22Rv1 (cell line): ENCODE results near the gene SPIRE2.
A peak's percentile ranks its signal among the peaks of the same experiment; 100 is the strongest.
"Not testable (repeated sequence)": the region's sequence is repeated elsewhere in the genome, so short reads cannot be mapped to it uniquely, and the experiment has no call there.

Source experiments
- H3K27ac ChIP-seq: fragments of 450-650 bp; 2 replicates; pipeline ENCODE4 v1.5.1; 2017
- ZFX ChIP-seq: fragments of 450-650 bp; IDR thresholded peaks from 2 replicates; pipeline ENCODE4 v1.6.1; 2017; ENCODE audit warnings: antibody characterized with exemption, borderline replicate concordance
- TF ChIP-seq, protein P1 (sequence below): fragments of 450-650 bp; IDR thresholded peaks from 2 replicates; pipeline ENCODE4 v1.5.1; 2017; ENCODE audit warnings: mild to moderate bottlenecking

SPIRE2 gene

DNA sequence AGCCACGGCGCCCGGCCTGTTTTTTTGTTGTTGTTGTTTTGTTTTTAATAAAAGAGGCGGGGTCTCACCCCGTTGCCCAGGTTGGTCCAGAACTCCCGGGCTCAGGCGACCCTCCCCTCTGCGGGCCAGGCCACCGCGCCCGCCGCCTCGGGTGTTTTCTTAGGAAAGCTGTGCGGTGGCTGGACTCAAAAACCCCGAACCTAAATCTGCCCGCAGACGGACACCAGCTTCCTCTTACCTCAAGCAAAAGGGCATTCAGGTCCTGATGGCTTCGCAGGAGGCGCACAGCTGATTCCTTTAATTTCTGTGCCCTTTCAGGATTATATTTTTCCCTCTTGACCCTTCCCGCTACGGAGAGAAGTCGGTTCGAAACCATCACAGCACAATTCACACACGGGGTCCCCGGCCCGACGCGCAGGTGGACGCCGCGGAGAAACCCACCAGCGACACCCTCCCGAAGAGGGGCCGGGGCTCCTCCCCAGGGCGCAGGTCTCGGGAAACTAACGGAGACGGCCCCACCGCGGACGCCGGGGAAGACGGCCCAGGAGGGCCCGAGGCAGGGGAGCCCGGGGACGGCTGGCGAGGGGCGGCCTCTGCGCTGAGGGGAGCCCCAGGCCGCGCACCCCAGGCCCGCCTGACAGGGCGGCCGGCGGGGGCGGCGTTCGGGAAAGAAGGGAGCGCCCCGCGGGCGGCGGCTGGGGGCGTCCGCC, 12.5 kb upstream of the SPIRE2 start:
- peak overlapping the region; percentile 90 for H3K27ac ChIP-seq
- TF ChIP-seq, protein P1, sequence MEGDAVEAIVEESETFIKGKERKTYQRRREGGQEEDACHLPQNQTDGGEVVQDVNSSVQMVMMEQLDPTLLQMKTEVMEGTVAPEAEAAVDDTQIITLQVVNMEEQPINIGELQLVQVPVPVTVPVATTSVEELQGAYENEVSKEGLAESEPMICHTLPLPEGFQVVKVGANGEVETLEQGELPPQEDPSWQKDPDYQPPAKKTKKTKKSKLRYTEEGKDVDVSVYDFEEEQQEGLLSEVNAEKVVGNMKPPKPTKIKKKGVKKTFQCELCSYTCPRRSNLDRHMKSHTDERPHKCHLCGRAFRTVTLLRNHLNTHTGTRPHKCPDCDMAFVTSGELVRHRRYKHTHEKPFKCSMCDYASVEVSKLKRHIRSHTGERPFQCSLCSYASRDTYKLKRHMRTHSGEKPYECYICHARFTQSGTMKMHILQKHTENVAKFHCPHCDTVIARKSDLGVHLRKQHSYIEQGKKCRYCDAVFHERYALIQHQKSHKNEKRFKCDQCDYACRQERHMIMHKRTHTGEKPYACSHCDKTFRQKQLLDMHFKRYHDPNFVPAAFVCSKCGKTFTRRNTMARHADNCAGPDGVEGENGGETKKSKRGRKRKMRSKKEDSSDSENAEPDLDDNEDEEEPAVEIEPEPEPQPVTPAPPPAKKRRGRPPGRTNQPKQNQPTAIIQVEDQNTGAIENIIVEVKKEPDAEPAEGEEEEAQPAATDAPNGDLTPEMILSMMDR = no peak
- no peak for TF ChIP-seq ZFX

DNA sequence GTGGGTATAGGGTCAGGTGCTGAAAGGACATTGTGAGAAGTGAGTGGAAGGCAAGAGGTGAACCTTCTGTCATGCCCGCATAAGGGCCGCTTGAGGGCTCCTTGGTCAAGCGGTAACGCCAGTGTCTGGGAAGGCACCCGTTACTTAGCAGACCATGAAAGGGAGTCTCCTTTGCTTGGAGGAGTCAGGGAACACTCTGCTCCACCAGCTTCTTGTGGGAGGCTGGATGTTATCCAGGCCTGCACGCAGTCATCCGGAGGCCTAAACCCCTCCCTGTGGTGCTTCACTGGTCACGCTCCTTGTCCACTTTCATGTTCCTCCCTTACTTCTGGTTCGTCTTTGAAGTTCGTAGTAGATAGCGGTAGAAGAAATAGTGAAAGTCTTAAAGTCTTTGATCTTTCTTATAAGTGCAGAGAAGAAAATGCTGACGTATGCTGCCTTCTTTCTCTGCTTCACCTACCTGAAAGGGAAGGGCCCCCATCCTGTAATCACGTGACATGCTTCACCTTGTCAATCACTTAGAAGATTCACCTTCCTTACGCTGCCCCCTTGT, 9.3 kb upstream of the SPIRE2 start:
- H3K27ac ChIP-seq = not testable (repeated sequence)

GRCh38 chr16:89819448-89819847, 8.8 kb upstream of the SPIRE2 start:
- not testable (repeated sequence) for H3K27ac ChIP-seq

DNA sequence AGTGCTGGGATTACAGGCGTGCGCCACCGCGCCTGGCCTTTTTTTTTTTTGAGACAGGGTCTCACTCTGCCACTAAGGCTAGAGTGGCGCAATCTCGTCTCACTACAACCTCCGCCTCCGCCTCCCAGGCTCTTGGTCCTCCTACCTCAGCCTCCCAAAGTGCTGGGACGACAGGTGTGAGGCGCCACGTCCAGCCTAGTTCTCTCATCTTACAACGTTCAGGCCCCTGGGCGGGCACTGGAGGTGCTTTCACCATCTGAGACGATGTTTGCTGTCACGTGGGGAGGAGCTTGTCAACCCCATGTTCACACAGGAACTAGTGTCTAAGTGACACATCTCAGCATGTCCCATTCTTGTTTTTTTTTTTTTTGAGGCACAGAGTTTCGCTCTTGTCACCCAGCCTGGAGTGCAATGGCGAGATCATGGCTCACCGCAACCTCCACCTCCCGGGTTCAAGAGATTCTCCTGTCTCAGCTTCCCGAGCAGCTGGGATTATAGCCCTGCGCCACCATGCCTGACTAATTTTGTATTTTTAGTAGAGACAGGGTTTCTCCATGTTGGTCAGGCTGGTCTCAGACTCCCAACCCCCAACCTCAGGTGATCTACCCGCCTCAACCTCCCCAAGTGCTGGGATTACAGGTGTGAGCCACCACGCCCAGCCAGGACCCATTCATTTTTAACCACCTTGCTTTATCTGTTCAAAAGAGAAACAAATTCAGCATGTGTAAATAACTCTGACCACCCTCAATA, 6.7 kb upstream of the SPIRE2 start:
- TF ChIP-seq, protein P1 = no peak
- TF ChIP-seq ZFX = no peak
- no peak overlapping the region for H3K27ac ChIP-seq

GRCh38 chr16:89822188-89823086, 5.8 kb upstream of the SPIRE2 start:
- TF ChIP-seq, protein P1 = no peak
- no peak for TF ChIP-seq ZFX
- H3K27ac ChIP-seq = no peak overlapping the region

DNA sequence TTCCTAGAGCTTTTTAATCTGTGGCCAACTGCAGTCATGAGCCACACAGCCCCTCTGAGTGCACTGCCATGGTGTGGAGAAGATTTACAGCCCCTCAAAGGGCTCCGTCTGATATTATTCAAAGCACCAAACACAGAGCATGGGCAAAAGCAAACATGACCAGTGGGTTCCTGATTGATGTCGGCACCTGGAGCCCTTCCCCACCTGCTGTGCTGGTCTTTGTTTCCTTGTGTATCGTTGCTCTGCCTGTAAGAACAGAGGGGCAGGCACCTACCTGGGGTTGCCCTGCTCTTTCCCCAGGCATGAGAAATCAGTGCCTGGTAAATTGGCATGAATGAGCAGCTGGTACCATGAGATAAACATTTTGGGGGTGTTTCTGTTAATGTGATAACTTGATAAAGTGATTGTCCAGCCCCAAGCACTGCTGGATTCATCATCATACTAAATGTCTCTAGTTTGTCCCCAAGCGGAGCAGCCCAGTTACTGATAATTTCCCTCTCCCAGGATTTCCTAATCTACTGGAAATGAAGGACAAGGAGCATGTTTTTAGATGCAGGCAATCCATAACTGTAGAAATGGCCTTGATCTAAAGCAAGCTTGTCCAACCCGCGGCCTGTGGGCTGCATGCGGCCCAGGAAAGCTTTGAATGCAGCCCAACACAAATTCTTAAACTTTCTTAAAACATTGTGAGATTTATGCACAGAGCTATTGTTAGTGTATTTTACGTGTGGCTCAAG, 5.0 kb upstream of the SPIRE2 start:
- H3K27ac ChIP-seq = no peak overlapping the region
- TF ChIP-seq ZFX = no peak
- TF ChIP-seq, protein P1 = no peak

DNA sequence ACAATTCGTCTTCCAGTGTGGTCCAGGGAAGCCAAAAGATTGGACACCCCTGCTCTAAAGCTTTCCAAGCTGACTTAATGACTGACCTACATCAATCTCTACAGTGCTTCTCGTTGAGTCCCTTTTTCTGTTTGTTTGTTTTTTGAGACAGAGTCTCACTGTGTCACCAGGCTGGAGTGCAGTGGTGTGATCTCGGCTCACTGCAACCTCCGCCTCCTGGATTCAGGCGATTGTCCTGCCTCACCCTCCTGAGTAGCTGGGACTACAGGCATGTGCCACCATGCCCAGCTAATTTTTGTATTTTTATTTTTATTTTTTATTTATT, 4.5 kb upstream of the SPIRE2 start:
- H3K27ac ChIP-seq = not testable (repeated sequence)

- peak overlapping the region; percentile 84 for H3K27ac ChIP-seq
These were observed 1.5 kb upstream of the SPIRE2 start for GRCh38 chr16:89826531-89827382.

More at GRCh38 chr16:89826531-89827382, 1.5 kb upstream of the SPIRE2 start:
- TF ChIP-seq ZFX = no peak
- TF ChIP-seq, protein P1 = no peak
